Smooth muscle cell (in vitro differentiated cells): ENCODE data around the gene FAM24A. TPM values are rescaled to one million over a fixed set of nuclear protein-coding genes. Genes with fewer than 3 reads are reported as not detected.
"Not testable (repeated sequence)": the region's sequence is repeated elsewhere in the genome, so short reads cannot be mapped to it uniquely, and the experiment has no call there.

Source experiments
- DNase-seq: peaks from one replicate; lab custom pipeline; 2025; ENCODE audit not compliant: unreplicated experiment; lab: John Stamatoyannopoulos, UW
- H2AFZ ChIP-seq: fragments of 200-600 bp; sonication (generic); 2 replicates; pipeline ENCODE4 v1.6.0; 2016; ENCODE audit warnings: antibody characterized with exemption, low read depth, mild to moderate bottlenecking
- H3F3A ChIP-seq: fragments of 200-600 bp; sonication (generic); 2 replicates; pipeline ENCODE4 v1.6.0; 2017; ENCODE audit warnings: antibody characterized with exemption, low read depth
- H3K27ac ChIP-seq: fragments of 200-600 bp; sonication (generic); 2 replicates; pipeline ENCODE4 v1.5.1; 2016; ENCODE audit warnings: low read depth, mild to moderate bottlenecking
- H3K27me3 ChIP-seq: fragments of 200-600 bp; sonication (generic); 2 replicates; pipeline ENCODE4 v1.6.1; 2016; ENCODE audit warnings: low read depth, mild to moderate bottlenecking
- H3K36me3 ChIP-seq: fragments of 200-600 bp; sonication (generic); 2 replicates; pipeline ENCODE4 v1.5.1; 2016; ENCODE audit warnings: low read depth
- H3K4me1 ChIP-seq: fragments of 200-600 bp; sonication (generic); 2 replicates; pipeline ENCODE4 v1.5.1; 2016; ENCODE audit warnings: low read depth
- H3K4me2 ChIP-seq: fragments of 200-600 bp; sonication (generic); 2 replicates; pipeline ENCODE4 v1.6.0; 2016; ENCODE audit warnings: mild to moderate bottlenecking
- H3K4me3 ChIP-seq: fragments of 200-600 bp; sonication (generic); 2 replicates; pipeline ENCODE4 v1.5.1; 2016; ENCODE audit warnings: mild to moderate bottlenecking
- H3K79me2 ChIP-seq: fragments of 200-600 bp; sonication (generic); 2 replicates; pipeline ENCODE4 v1.6.0; 2016; ENCODE audit warnings: low read depth, mild to moderate bottlenecking
- H3K9ac ChIP-seq: fragments of 200-600 bp; sonication (generic); 2 replicates; pipeline ENCODE4 v1.6.0; 2016; ENCODE audit warnings: low read depth
- H3K9me3 ChIP-seq: fragments of 200-600 bp; sonication (generic); replicated peaks from 2 replicates; pipeline ENCODE4 v1.5.1; 2016; ENCODE audit warnings: low read depth
- H4K20me1 ChIP-seq: fragments of 200-600 bp; sonication (generic); 2 replicates; pipeline ENCODE4 v1.6.0; 2016; ENCODE audit warnings: low read depth
- WGBS: methylation state at CpG from one replicate; pipeline ENCODE4 v1.1.7; 2016; ENCODE audit warnings: low lambda C conversion rate; 5-methylcytosine and 5-hydroxymethylcytosine counted together
- polyA plus RNA-seq: library from polyadenylated mRNA; unstranded; fragments of >200 nt; fragmentation: Nextera tagmentation; extraction: Ambion mirVana; gene quantifications from 2 replicates; pipeline ENCODE4 v1.2.1, GENCODE V29; 2016
- total RNA-seq: library from RNA; depleted of rRNA; stranded (reverse); fragments of >200 nt; gene quantifications from 2 replicates; pipeline ENCODE4 v1.2.3, GENCODE V29; 2014
- TF ChIP-seq, protein P1 (sequence below): fragments of 200-600 bp; sonication (generic); IDR thresholded peaks from 2 replicates; pipeline ENCODE4 v1.5.1; 2017; ENCODE audit warnings: borderline replicate concordance, mild to moderate bottlenecking, antibody characterized with exemption; ENCODE audit not compliant: insufficient read depth, poor library complexity, severe bottlenecking

Gene FAM24A
- total and polyA plus RNA-seq, 2 experiments from 2014 or later = not detected

DNA sequence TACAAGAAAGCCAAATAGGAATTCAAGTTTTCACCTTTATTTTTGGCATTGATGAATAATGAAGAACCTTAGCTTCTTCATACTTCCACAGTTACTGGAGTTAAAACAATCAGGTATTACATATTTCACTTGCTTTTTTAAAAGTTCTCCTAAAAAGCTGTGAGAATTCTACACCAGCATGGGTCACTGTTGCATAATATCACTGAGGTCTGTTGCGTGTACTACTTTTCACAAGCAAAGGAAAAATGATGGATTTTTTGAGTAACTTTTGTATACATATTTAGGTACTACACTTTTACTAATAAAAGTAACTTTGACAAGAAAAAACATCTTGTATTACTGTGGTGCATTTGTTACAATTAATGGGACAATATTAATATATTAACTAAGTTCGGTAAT, 46.2 kb upstream of the FAM24A start:
- no peaks in the 10 kb centered on the region for H4K20me1 ChIP-seq
- no peak overlapping the region for H3K9ac ChIP-seq

DNA sequence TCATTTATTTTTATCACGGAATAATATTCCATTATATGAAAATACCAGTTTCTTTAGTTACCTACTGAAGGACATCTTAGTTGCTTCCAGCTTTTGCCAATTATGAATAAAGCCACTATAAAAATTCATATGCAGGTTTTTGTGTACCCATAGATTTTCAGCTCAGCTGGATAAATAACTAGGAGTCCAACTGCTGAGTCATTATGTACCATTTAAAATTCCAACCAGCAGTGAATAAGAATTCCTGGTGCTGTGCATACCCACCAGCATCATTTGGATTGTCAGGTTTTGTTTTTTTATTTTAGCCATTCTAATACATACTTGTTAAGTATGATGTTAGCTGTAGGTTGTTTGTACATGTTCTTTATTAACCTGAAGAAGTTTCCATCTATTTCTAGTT, 45.5 kb upstream of the FAM24A start:
- Histone ChIP-seq H3K4me1 (no peaks in the 10 kb centered on the region), H3K4me2 (no peak overlapping the region)

More for the DNA sequence above, 46.2 kb upstream of the FAM24A start:
- whole genome bisulfite sequencing = 93% methylated on average over 2 of the region's 2 CpGs
- Histone ChIP-seq H3K27me3 (no peaks in the 10 kb centered on the region), H3K4me2 (no peak overlapping the region), H2AFZ (no peak overlapping the region), H3F3A (no peaks in the 10 kb centered on the region), H3K4me1 (no peaks in the 10 kb centered on the region), H3K4me3 (no peak overlapping the region), H3K27ac (no peak overlapping the region), H3K9me3 (no peaks in the 10 kb centered on the region), H3K79me2 (no peaks in the 10 kb centered on the region), H3K36me3 (no peaks in the 10 kb centered on the region)
- no peak for DNase-seq
- TF ChIP-seq, protein P1, sequence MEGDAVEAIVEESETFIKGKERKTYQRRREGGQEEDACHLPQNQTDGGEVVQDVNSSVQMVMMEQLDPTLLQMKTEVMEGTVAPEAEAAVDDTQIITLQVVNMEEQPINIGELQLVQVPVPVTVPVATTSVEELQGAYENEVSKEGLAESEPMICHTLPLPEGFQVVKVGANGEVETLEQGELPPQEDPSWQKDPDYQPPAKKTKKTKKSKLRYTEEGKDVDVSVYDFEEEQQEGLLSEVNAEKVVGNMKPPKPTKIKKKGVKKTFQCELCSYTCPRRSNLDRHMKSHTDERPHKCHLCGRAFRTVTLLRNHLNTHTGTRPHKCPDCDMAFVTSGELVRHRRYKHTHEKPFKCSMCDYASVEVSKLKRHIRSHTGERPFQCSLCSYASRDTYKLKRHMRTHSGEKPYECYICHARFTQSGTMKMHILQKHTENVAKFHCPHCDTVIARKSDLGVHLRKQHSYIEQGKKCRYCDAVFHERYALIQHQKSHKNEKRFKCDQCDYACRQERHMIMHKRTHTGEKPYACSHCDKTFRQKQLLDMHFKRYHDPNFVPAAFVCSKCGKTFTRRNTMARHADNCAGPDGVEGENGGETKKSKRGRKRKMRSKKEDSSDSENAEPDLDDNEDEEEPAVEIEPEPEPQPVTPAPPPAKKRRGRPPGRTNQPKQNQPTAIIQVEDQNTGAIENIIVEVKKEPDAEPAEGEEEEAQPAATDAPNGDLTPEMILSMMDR = no peak

DNA sequence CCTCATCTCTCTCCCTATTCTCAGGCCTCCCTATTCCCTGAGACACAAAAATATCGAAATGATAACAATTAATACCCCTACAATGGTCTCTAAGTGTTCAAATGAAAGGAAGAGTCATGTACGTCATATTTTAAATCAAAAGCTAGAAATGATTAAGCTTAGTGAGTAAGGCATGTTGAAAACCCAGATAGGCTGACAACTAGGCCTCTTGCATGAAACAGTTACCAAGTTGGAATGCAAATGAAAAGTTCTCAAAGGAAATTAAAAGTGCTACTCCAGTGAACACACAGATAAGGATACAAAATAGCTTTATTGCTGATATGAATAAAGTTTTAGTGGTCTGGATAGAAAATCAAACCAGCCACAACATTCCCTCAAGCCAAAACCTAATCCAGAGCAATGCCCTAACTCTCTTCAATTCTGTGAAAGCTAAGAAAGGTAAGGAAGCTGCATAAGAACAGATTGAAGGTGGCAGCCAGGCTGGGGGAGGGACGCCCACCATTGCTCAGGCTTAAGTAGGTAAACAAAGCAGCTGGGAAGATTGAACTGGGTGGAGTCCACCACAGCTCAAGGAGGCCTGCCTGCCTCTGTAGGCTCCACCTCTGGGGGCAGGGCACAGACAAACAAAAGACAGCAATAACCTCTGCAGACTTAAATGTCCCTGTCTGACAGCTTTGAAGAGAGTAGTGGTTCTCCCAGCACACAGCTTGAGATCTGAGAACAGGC, 43.5 kb upstream of the FAM24A start:
- H3K27me3 ChIP-seq, H3K79me2 ChIP-seq, H3K9ac ChIP-seq, H3K9me3 ChIP-seq, H3K27ac ChIP-seq, H3K4me3 ChIP-seq, H4K20me1 ChIP-seq, H3K4me1 ChIP-seq, H2AFZ ChIP-seq, H3K4me2 ChIP-seq, H3K36me3 ChIP-seq, DNase-seq, H3F3A ChIP-seq: not testable (repeated sequence)
- 74% methylated on average over 3 of the region's 3 CpGs for WGBS

More for the DNA sequence above, 45.5 kb upstream of the FAM24A start:
- Histone ChIP-seq H3K9ac (no peak overlapping the region), H3K4me3 (no peak overlapping the region), H3K27ac (no peak overlapping the region), H3K9me3 (no peaks in the 10 kb centered on the region), H3K36me3 (no peaks in the 10 kb centered on the region), H4K20me1 (no peaks in the 10 kb centered on the region), H3F3A (no peaks in the 10 kb centered on the region), H2AFZ (no peak overlapping the region), H3K79me2 (no peaks in the 10 kb centered on the region), H3K27me3 (no peaks in the 10 kb centered on the region)
- TF ChIP-seq, protein P1 = no peak
- no peak for DNase-seq
- WGBS = 92% methylated on average over 1 of the region's 1 CpG

DNA sequence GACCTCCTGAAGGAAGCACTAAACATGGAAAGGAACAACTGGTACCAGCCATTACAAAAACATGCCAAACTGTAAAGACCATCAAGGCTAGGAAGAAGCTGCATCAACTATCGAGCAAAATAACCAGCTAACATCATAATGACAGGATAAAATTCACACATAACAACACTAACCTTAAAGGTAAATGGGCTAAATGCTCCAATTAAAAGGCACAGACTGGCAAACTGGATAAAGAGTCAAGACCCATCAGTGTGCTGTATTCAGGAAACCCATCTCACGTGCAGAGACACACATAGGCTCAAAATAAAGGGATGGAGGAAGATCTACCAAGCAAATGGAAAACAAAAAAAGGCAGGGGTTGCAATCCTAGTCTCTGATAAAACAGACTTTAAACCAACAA, 41.6 kb upstream of the FAM24A start:
- H3K9ac ChIP-seq, H3K79me2 ChIP-seq: not testable (repeated sequence)
- WGBS = 80% methylated on average over 2 of the region's 2 CpGs

DNA sequence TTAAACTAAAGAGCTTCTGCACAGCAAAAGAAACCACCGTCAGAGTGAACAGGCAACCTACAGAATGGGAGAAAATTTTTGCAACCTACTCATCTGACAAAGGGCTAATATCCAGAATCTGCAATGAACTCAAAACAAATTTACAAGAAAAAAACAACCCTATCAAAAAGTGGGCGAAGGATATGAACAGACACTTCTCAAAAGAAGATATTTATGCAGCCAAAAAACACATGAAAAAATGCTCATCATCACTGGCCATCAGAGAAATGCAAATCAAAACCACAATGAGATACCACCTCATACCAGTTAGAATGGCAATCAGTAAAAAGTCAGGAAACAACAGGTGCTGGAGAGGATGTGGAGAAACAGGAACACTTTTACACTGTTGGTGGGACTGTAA, 38.5 kb upstream of the FAM24A start:
- not testable (repeated sequence) for H3K79me2 ChIP-seq, DNase-seq, H3K27ac ChIP-seq, H3K4me2 ChIP-seq, H2AFZ ChIP-seq, H3K27me3 ChIP-seq, H3K4me3 ChIP-seq, H3K9ac ChIP-seq, H3F3A ChIP-seq, H4K20me1 ChIP-seq, H3K4me1 ChIP-seq, H3K36me3 ChIP-seq, H3K9me3 ChIP-seq
- WGBS = 85% methylated on average over 2 of the region's 2 CpGs

More for the DNA sequence above, 41.6 kb upstream of the FAM24A start:
- not testable (repeated sequence) for H3K9me3 ChIP-seq, H3K36me3 ChIP-seq, H3K4me1 ChIP-seq, H2AFZ ChIP-seq, DNase-seq, H3F3A ChIP-seq, H4K20me1 ChIP-seq, H3K4me2 ChIP-seq, H3K4me3 ChIP-seq, H3K27ac ChIP-seq, H3K27me3 ChIP-seq
